Measurements from ENCODE around the gene TFB1M. TPM values are rescaled to one million over a fixed set of nuclear protein-coding genes. Genes with fewer than 3 reads are reported as not detected.

TFB1M gene
- total RNA-seq, 1 experiment from 2014 or later = 19.5 TPM

GRCh38 chr6:155241966-155242365 lies 72.3 kb downstream of the TFB1M start:
- Histone ChIP-seq H3K4me2 (no peak overlapping the region), H3K27me3 (ENCODE audit: insufficient read depth, low read depth) (no peaks in the 10 kb centered on the region), H2AFZ (no peak overlapping the region), H3K9me3 (ENCODE audit: insufficient read depth, low read depth) (peaks cover 8% of the 10 kb centered on the region; the same call in 1 of the 2 replicates), H3K4me1 (replicated peaks; ENCODE audit: insufficient read depth) (peaks cover 3% of the 10 kb centered on the region), H3K79me2 (ENCODE audit: low read depth) (no peaks in the 10 kb centered on the region), H3F3A (ENCODE audit: insufficient read depth, low read depth) (peaks cover 6% of the 10 kb centered on the region; the same call in 1 of the 2 replicates), H3K9me2 (ENCODE audit: insufficient read depth) (no peaks in the 10 kb centered on the region), H3K4me3 (no peak overlapping the region), H3K27ac (no peak overlapping the region), H3K36me3 (ENCODE audit: low read depth) (peaks cover 3% of the 10 kb centered on the region; the same call in 1 of the 2 replicates), H4K20me1 (ENCODE audit: insufficient read depth) (no peaks in the 10 kb centered on the region)
- POLR2A ChIA-PET (ENCODE audit: unreplicated experiment) = no interaction called here
- no peak for TF ChIP-seq EZH2 (IDR thresholded peaks at IDR 0.05; ENCODE audit: low read depth)
- no peak for TF ChIP-seq CTCF (conservative IDR thresholded peaks at IDR 0.05)
- CTCF ChIA-PET = no interaction called here
- DNase-seq = no peak
- no TSS peak for BruUV-seq (replicated peaks)
- intact Hi-C loops (cut with micrococcal nuclease; ENCODE audit: unreplicated experiment) = no loop called here

- intact Hi-C loops (cut with micrococcal nuclease; ENCODE audit: unreplicated experiment) = no loop called here
- POLR2A ChIA-PET (ENCODE audit: unreplicated experiment) = no interaction called here
Measured at GRCh38 chr6:155240905-155241600, 73.2 kb downstream of the TFB1M start.

GRCh38 chr6:155237613-155238012 lies 76.7 kb downstream of the TFB1M start:
- Histone ChIP-seq H3F3A (ENCODE audit: insufficient read depth, low read depth) (no peaks in the 10 kb centered on the region), H3K9me3 (ENCODE audit: insufficient read depth, low read depth) (peaks cover 3% of the 10 kb centered on the region; the same call in 1 of the 2 replicates), H3K9me2 (ENCODE audit: insufficient read depth) (no peaks in the 10 kb centered on the region), H3K27ac (no peak overlapping the region), H3K4me2 (no peak overlapping the region), H3K79me2 (ENCODE audit: low read depth) (no peaks in the 10 kb centered on the region), H4K20me1 (ENCODE audit: insufficient read depth) (no peaks in the 10 kb centered on the region), H3K27me3 (ENCODE audit: insufficient read depth, low read depth) (no peaks in the 10 kb centered on the region), H2AFZ (no peak overlapping the region), H3K4me3 (no peak overlapping the region), H3K36me3 (ENCODE audit: low read depth) (no peaks in the 10 kb centered on the region), H3K4me1 (replicated peaks; ENCODE audit: insufficient read depth) (no peaks in the 10 kb centered on the region)
- DNase-seq = no peak
- intact Hi-C loops (cut with micrococcal nuclease; ENCODE audit: unreplicated experiment) = no loop called here
- ChIA-PET CTCF (no interaction called here), POLR2A (ENCODE audit: unreplicated experiment) (no interaction called here)
- BruUV-seq (replicated peaks) = no TSS peak
- TF ChIP-seq CTCF (conservative IDR thresholded peaks at IDR 0.05) (no peak), EZH2 (IDR thresholded peaks at IDR 0.05; ENCODE audit: low read depth) (no peak)

More at GRCh38 chr6:155240905-155241600, 73.2 kb downstream of the TFB1M start:
- Histone ChIP-seq H3F3A (ENCODE audit: insufficient read depth, low read depth) (no peaks in the 10 kb centered on the region), H3K9me3 (ENCODE audit: insufficient read depth, low read depth) (peaks cover 3% of the 10 kb centered on the region; the same call in 1 of the 2 replicates), H2AFZ (no peak overlapping the region), H3K36me3 (ENCODE audit: low read depth) (no peaks in the 10 kb centered on the region), H3K4me2 (no peak overlapping the region), H3K27me3 (ENCODE audit: insufficient read depth, low read depth) (no peaks in the 10 kb centered on the region), H3K27ac (no peak overlapping the region), H3K4me3 (no peak overlapping the region), H3K79me2 (ENCODE audit: low read depth) (no peaks in the 10 kb centered on the region), H4K20me1 (ENCODE audit: insufficient read depth) (no peaks in the 10 kb centered on the region), H3K4me1 (replicated peaks; ENCODE audit: insufficient read depth) (no peaks in the 10 kb centered on the region), H3K9me2 (ENCODE audit: insufficient read depth) (no peaks in the 10 kb centered on the region)
- BruUV-seq (replicated peaks) = no TSS peak
- TF ChIP-seq CTCF (conservative IDR thresholded peaks at IDR 0.05) (no peak), EZH2 (IDR thresholded peaks at IDR 0.05; ENCODE audit: low read depth) (no peak)
- CTCF ChIA-PET = no interaction called here
- DNase-seq = no peak
